ENCODE results near the gene GPC1.

The GPC1 gene

DNA sequence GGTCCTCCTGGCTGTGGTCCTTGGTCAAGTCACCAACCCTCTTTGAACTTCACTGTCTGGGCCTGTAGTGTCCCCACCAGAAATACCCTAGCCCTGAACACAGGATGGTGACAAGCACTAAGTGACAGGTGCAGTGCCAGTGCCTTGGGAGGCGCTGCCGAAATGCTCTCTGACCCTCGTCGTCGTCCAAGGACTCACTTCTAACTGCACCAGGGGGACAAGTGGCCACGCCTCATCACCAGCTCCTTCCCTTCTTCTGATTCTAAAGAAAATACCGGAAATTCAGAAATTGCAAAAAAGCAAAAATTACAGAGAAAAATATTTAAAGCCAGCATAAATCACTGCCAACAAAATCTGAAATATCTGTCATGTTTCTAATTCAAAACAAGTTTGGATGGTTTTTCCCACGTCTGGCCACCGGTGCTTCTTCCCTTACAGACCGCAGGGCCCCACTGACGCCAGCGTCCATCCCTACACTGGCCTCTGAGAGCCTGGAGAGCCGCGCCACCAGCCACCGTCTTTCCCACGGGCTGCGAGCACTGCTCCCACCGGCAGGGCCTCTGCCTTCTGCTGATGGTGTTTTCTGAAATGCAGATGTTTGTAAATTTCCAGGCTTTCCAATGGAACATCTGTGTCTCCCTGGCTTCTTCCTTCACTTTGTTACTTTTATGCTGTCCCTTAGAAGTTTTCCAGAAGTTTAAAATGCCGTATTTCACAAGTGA is 37.4 kb upstream of the GPC1 start:
- DNase-seq: no peak

DNA sequence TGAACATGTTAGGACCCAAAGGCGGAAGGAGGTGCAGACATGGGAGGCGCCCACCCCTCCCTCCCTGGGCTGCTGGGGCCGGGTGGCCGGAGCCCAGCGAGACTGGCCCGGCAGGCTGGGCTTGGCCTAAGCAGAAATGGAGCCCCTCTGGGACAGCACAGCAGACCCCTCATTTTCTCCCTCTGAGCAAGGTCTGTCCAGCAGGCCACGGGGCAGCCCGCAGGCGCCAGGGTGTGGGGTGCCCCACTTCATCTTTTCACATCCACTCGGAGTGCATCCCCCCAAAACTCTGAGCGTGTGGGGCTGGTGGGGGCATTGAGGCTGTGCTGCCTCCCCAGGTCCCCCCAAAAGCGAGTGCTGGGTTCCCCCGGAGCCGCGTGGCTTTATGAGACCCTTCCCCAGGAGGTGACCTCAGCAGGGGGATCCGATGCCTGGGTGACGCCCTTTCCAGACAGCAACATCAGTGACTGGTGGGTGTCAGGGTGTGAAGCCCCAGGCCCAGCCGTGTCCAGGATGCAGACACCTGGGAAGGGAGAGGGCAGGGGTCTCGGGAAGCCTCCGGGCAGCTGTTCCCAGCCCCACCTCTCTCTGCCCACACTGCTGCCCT is 36.7 kb upstream of the GPC1 start:
- DNase-seq: no peak

DNA sequence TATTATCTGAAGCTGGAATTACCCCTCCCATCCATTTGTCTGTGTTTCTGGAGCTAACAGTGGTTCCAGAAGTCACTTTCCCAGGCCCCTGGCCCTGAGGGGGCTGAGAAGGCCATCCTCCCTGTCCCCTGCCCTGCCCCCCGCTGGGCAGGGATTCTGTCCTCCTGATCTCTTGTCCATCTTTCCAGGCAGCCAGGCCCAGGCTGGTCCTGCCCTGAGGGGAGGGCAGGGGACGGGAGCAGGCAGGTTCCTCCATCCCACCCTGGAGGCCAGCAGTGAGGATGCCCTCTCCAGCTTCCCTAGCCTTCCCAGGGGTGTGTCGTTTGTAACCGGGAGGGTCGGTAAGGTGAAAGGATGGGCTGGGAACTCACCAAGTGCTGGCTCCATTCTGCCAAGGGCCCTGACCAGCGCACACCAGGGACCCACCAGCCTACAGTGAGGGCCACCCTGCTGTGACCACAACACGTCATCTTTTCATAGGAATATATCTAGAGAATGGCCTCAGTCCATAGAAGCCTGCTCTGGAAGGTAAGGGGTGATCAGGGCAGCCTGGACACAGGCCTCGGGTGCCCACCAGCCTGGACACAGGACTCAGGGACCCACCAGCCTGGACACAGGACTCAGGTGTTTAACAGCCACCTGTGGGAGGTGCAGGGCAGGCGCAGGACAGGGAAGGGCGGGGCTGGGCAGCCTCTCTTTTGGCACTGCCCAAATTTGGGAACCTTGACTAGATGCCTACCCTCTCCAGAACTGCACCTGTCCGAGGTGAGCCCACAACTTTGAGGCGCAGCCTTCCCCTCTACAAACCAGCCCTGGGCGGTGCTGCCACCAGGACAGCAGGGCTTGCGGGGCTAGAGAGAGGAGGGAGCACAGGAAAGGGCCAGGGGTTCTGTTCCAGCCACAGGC is 35.8 kb upstream of the GPC1 start:
- no peak for DNase-seq

DNA sequence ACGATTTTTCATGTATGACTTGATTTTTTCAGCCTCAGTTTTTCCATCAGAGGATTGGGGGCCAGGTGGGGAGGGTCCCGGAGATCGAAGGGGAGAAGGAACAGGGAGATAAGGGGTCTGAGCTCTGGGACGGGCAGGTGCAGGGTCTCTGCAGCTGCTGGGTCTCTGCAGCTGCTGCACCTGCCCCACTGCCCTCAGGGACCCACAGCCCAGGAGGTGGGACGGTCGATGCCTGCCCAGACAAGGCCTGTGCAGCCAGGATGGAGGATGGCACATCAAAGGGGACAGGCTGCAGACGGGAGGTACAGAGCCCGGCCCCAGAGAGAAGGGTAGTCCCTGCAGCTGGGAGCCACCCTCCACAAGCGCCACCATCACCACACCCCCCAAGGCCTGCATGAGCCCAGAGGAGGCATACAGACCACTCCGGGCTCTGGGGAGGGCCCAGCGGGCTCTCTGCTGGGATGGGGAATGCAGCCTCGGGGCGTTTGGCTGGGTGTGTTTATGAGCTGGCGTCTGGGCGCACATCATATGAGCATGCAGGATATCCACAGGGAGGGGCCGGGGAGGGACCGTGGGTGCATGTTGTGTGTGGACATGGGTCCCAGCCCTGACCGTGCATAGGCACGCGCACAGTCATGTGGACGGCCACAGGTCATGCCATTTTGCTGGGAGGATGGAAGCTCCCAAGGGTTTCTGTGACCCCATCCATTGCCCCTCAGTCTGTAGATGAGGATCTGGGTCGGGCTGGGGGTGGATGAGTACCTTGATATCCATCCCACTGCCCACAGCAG is 34.9 kb upstream of the GPC1 start:
- no peak for DNase-seq

DNA sequence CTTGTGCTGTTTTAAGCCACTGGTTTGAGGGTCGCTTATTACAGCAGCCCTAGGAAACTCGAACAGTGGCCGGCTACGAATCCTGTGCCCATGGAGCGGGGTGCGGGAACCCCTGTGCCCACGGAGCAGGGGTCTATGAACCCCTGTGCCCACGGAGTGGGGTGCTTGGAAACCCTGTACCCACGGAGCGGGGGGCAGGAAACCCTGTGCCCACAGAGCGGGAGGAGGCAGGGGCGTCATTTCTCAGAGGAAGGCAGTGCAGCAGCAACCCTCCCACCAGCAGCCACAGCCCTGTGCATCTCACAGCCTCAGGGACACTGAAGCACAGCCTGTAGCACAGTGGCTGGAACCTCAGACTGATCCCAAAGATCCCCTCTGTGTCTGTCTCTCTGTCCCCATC is 34.2 kb upstream of the GPC1 start:
- DNase-seq: no peak

DNA sequence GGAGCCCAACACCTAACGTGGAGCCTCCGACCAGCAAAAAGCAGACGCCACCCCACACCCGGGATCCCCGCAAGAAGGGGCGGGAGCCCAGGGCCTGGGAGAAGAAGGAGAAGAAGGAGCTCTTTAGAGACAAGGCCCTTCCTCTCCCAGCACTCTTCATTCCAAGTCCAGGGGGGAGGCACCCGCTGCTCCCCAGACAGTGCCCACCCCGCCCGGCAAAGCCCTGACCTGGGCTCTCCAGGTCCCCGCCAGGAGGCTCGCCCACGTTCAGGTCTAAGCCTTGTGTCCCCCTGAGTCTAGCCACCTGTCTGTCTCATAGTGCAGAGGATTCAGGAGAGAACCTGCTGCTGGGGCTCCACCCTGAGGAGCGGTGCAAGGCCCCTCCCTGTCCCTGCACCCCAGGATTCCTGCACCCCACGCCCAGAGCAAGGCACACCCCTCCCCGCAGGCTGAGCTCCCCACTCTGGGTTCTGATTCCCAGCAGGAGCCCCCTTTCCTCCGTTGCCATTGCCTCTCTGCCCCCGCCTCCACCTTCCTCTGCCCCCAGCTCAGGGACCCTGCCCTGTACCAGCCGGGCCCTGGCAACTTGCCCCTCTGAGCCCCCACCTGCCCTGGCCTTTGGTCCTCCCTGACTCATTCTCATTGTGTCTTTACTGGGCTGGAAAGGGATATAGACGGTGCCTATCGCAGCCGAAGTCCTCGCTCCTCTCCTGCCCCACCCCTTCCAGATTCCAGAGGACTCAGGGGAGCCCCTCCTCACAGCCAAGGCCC is 33.5 kb upstream of the GPC1 start:
- no peak for DNase-seq

DNA sequence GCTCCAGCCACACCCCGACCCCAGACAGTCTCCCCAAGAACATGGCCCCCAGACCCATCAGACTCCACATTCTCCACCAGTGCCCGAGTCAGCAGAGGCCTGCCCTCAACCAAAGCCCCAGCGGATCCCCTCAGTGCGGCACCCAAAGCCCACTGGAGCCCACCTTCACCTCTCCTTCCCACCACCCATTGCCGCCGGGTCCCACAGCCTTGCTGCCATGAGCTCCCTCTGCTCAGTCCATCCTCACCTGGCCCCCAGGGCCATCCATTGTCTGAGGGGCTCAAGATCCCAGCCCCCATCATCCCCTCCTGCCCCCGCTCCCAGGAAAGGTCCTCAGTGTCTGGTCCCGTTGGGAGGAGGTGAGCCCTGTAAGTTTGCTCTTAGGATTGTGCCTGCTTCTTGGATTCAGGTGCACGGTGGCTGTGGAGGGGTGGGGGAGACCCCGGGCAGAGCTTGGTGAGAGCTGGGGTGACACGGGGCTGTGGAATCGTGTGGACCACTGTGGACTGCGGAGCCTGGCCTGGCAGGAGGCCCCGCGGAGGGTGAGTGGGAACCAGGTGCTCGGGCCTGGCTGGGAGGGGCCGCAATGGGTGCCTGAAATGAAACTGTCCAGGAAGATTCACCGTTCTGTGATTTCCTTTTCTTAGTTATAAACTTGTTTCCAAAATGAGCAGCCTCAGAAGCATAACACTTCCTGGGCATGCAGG is 32.7 kb upstream of the GPC1 start:
- DNase-seq: no peak

DNA sequence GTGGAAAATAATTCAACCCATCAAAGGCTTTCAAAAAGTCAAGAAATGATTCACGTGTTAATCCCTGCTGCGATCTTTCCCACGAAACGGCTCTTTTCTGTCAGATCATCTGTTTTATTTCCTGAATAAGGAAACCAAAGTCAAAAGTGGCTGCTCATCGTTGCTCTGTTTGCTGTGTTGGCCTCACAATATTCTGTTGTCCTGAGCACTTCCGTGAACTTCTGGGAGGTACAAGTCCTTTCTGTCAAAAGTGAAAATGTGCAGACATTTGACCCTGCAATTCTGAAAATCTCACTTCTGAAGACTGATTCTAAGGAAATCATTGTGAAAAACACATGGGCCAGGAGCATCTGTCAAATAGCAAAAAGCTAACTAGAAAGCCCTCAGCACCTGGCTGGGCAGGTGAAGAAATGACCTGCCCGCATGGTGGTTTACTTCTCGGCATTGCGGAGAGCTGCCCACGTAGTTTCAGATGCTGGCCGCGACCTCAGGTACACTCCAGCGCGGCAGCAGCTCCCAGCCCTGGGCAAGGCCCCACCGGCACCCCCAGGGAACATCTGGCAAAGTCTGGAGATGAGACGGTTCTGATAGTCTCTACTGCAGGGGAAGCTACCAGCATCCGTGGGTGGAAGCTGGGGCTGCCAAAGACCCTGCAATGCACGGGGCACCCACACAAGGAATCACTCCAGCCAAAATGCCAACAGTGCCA is 31.9 kb upstream of the GPC1 start:
- no peak for DNase-seq

DNA sequence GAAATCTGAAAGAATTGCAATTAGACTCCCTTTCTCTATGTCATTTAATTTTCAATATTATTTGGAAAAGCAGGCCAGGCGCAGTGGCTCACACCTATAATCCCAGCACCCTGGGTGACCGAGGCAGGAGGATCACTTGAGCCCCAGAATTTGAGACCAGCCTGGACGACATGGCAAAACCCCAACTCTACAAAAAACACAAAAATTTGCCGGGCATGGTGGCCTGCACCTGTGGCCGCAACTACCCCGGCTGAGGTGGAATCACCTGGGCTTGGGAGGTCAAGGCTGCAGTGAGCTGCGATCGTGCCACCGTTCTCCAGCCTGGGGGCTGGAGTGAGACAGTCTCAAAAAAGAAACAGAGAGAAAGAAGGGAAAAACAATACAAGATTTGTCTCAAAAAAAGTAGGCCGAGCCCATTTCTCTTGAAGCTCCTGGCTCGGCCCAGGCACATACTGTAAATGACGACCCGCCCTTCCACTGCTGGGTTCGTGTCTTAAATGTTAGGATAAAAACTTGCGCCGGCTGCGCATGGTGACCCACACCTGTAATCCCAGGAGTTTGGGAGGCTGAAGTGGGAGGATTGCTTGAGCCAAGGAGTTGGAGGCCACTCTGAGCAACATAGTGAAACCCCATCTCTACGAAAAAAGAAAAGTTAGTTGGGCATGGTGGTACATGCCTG is 31.1 kb upstream of the GPC1 start:
- DNase-seq: no peak

DNA sequence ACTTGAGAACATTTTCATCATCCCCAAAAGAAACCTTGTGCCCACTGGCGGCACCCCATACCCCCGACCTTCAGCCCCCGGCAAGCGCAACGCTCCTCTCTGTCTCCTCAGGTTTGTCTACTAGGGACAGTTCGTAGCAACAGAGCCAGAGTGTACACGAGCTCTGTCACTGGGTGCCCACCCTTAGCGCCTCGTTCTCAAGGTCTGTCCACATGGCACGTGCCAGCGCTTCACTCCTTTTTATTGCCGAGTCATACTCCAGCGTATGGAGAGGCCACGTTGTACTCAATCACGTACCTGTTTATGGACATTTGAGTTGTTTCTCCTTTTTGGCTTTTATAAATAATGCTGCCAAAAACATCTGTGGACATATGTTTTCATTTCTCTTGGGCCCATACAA is 30.3 kb upstream of the GPC1 start:
- no peak for DNase-seq

DNA sequence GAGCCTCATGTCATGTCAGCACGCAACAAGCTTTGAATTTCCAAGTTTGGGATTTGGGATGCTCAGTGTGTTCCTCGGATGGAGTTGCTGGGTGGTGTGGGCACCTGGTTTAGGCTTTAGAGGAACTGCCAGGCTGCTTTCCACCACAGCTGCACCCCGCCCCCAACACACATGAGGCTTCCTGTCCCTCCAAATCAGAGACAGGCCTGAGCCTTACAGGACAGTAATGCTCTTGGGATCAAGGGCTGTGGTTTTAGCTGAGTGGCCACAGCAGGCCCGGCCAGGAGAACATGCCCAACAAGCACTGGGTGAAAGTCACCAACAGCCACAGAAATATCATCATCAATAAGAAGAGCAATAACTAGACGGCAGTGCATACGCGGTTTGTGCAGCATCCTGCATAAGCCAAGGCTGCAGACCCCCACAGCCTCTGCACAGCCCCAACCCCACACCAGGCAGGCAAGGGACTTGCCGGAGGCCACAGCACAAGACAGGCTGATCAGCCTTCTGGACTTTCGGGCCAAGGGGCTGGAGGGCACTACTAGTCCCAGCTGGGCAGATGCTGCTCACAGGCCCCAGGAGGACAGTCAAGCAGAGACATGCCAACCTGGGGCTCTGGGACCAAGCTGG is 29.7 kb upstream of the GPC1 start:
- DNase-seq: no peak

DNA sequence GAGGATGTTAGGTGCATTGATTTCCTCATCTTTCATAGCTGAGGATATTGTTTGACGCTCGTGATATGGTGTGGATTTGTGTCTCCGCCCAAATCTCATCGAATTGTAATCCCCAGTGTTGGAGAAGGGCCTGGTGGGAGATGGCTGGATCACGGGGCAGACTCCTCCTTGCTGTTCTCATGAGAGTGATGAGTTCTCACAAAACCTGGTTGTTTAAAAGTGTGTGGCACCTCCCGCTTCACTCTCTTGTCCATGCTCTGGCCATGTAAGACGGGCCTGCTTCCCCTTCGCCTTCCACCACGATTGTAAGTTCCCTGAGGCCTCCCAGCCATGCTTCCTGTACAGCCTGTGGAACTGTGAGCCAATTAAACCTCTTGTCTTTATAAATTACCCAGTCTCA is 28.4 kb upstream of the GPC1 start:
- no peak for DNase-seq

DNA sequence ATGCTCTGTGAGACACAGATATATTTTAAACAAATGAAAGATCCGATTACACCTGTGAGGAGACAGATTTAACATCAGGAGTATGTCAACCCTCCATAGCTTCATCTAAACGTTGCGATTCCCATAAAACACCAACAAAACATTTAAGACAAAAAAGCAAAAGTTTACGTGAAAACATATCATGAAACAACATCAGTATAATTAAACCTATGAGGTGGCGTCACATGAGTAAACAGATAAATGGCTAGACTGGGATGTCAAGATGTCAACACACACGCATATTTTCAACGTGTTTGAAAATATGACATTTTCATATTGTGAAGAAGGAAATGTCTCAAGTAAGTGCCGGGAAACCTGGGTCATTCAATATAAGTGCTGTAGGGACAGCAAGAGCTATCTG is 25.5 kb upstream of the GPC1 start:
- DNase-seq: no peak

DNA sequence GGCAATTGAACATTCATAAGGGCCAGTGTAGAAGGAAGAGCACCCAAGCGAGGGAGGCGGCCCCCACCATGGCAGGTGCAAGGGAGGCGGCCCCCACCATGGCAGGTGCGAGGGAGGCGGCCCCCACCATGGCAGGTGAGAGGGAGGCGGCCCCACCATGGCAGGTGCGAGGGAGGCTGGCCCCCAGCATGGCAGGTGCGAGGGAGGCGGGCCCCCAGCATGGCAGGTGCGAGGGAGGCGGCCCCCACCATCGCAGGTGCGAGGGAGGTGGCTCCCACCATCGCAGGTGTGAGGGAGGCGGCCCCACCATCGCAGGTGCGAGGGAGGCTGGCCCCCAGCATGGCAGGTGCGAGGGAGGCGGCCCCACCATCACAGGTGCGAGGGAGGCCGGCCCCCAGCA is 24.7 kb upstream of the GPC1 start:
- DNase-seq: no peak

DNA sequence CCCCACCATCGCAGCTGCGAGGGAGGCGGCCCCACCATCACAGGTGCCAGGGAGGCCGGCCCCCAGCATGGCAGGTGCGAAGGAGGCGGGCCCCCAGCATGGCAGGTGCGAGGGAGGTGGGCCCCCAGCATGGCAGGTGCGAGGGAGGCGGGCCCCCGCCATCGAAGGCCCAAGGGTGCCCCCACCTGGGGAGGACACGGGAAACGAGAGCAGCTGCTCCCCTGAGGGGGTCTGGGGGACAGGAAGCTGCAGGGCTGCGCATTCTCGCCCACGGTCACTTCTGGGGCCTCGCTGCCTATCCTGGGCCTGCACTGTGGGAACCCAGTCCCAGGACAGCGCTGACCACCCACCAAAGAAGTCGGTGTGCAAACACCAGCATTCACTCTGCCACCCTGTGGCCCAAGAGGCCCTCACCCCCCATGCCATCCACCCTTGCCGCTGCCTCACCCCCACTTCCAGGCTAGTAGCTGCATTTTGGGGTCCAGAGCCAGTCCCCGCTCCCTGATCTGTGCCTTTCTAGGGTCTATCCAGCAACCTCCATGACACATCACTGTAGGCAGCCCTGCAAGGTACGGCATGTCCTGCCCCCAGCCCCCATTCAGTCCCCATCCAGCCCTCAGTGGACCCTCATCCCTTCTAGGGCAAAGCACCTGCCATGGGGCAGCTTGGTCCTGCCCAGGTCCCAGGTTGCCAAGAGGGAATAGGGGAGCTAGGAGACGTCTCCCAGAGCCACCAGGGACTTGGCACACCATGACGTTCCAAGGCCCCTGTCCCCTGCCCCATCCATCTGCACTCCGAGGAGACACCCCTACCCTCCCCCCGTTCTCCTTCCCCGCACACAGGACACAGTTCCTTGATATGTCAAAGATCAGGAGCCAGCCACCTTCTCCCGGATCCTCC is 24.0 kb upstream of the GPC1 start:
- DNase-seq: no peak

DNA sequence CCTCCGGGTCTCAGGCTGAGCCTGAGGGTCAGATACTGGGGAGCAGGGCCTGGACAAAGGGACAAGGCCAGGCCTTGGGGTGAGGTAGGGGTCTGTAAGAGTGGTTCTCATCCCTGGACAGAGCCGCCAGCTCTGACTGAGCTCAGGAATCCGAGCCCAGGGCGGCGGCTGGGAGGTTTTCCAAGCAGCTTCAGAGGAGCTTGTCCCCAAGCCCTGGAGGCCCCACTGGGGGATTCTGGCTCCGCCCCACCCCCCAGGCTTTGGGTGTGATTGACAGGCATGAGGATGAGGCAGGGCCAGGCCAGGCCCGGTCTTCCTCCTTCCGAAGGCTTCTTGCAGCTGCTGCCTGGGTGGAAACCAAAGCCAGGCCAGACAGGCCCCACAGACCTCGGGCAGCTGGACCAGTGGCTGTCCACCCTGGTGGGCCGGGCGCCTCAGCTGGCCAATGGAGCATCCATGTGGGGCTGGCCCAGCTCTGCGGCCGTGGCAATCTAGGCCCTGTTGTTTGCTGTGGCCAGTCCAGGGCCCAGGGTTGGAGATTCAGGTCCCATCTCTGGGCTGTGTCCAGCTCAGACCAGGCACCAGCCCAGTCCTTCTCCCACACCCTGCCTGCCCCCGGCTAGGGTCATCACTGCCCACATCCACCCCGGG is 23.1 kb upstream of the GPC1 start:
- no peak for DNase-seq

DNA sequence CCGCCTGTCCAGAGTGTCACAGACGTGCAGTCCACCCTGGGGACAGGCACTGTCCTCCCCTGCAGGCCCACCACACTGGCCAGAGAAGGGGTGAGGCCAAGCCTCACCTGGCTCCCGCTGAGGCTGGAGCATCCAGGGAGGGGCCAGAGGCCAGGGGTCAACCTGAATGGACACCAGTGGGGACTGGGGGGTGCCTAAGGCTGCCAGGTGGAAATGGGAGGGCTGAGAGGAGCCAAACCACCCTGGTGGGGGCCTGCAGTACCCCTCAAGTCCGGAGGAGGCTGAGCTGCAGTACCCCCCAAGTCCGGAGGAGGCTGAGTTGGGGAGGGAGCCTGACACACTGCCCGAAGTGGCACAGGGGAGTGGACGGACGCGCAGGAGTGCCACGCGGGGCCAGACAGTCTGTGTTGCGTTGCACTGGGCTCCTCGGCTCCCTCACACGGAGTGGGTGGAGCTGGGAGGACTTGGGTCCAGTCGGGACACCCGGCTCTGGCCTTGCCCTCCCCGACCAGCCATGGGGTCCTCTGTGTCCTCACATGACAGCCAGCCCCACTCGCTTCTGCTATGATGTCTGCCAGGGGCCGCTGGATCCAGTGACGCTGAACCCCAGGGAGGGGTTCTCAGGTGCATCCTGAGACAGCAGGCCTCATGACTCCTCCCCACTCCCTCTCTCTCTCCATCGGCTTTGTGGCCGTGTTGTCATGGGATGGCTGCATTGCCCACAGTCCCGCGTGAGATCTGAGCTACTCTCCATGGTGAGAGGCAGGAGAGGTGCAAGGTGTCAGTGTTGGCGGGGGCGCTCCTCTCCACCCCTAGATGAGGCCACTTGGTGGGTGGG is 22.3 kb upstream of the GPC1 start:
- DNase-seq: no peak
